ENCODE measurements around the gene UBL5.

DNA sequence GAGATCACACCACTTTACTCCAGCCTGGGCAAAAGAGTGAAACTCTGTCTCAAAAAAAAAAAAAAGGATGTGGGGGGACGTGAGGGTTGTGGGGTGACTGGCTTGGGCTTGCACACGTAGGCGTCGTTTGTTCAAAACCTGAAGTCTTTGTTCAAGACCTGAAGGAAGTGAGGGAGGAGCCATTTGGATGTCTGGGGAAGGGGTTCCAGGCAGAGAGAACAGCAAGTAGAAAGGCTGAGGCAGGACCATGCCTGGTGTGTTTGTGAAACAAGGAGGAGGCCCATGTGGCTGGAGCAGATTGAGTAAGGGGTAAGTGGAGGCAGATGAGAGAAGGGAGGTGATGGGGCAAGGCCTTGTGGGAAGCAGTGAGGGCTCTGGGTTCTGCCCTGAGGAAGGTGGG is 35.2 kb downstream of the UBL5 start:
- TF ChIP-seq POLR2A (IDR thresholded peaks at IDR 0.05; ENCODE audit: extremely low read depth, insufficient read length) (no peak), MYC (IDR thresholded peaks at IDR 0.05; ENCODE audit: low read depth, low read length) (no peak)
- TF ChIP-seq, protein P1, sequence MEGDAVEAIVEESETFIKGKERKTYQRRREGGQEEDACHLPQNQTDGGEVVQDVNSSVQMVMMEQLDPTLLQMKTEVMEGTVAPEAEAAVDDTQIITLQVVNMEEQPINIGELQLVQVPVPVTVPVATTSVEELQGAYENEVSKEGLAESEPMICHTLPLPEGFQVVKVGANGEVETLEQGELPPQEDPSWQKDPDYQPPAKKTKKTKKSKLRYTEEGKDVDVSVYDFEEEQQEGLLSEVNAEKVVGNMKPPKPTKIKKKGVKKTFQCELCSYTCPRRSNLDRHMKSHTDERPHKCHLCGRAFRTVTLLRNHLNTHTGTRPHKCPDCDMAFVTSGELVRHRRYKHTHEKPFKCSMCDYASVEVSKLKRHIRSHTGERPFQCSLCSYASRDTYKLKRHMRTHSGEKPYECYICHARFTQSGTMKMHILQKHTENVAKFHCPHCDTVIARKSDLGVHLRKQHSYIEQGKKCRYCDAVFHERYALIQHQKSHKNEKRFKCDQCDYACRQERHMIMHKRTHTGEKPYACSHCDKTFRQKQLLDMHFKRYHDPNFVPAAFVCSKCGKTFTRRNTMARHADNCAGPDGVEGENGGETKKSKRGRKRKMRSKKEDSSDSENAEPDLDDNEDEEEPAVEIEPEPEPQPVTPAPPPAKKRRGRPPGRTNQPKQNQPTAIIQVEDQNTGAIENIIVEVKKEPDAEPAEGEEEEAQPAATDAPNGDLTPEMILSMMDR (IDR thresholded peaks at IDR 0.05; ENCODE audit: low read depth, low read length) = no peak
- TF ChIP-seq, protein P2, sequence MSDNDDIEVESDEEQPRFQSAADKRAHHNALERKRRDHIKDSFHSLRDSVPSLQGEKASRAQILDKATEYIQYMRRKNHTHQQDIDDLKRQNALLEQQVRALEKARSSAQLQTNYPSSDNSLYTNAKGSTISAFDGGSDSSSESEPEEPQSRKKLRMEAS (IDR thresholded peaks at IDR 0.05; ENCODE audit: low read depth, low read length) = no peak
